Stimulated activated CD8-positive, alpha-beta memory T cell treated with anti-CD3 and anti-CD28 coated beads, Interleukin-12 subunit alpha, Interleukin-12 subunit beta, amount 100 ng/mL, for 24 hours (primary cell): ENCODE measurements around the gene IL2RA.
"Not testable (repeated sequence)": the region's sequence is repeated elsewhere in the genome, so short reads cannot be mapped to it uniquely, and the experiment has no call there.

Source experiments
- DNase-seq: peaks from one replicate; pipeline ENCODE4 v3.0.0-alpha.2; 2020; ENCODE audit errors: extremely low read depth

The IL2RA gene

GRCh38 chr10:6013413-6014192 lies 48.6 kb downstream of the IL2RA start:
- DNase-seq, result no peak

GRCh38 chr10:6012121-6012905 lies 49.9 kb downstream of the IL2RA start:
- no peak for DNase-seq

GRCh38 chr10:6011558-6011957 lies 50.6 kb downstream of the IL2RA start:
- no peak for DNase-seq

- no peak for DNase-seq
Measured at GRCh38 chr10:6010569-6010968, 51.6 kb downstream of the IL2RA start.

GRCh38 chr10:6009961-6010360 lies 52.2 kb downstream of the IL2RA start:
- DNase-seq, result no peak

GRCh38 chr10:6009150-6009549 lies 53.0 kb downstream of the IL2RA start:
- no peak for DNase-seq

- DNase-seq, result no peak
Measured at GRCh38 chr10:6008497-6009142, 53.5 kb downstream of the IL2RA start.

GRCh38 chr10:6006991-6007390 lies 55.2 kb downstream of the IL2RA start:
- no peak for DNase-seq

- DNase-seq, result no peak
Measured at GRCh38 chr10:6006546-6006945, 55.6 kb downstream of the IL2RA start.

- no peak for DNase-seq
Measured at GRCh38 chr10:6005856-6006395, 56.2 kb downstream of the IL2RA start.

- not testable (repeated sequence) for DNase-seq
Measured at GRCh38 chr10:6005161-6005804, 56.9 kb downstream of the IL2RA start.

- no peak for DNase-seq
Measured at GRCh38 chr10:6002809-6003510, 59.2 kb downstream of the IL2RA start.

GRCh38 chr10:5999440-6000165 lies 62.6 kb downstream of the IL2RA start:
- no peak for DNase-seq

GRCh38 chr10:5996696-5997095 lies 65.5 kb downstream of the IL2RA start:
- DNase-seq, result no peak

- no peak for DNase-seq
Measured at GRCh38 chr10:5992398-5992797, 69.8 kb downstream of the IL2RA start.

- no peak for DNase-seq
Measured at GRCh38 chr10:5991708-5992107, 70.5 kb downstream of the IL2RA start.

GRCh38 chr10:5989756-5990155 lies 72.4 kb downstream of the IL2RA start:
- no peak for DNase-seq

- no peak for DNase-seq
Measured at GRCh38 chr10:5988336-5988920, 73.7 kb downstream of the IL2RA start.

GRCh38 chr10:5987747-5988146 lies 74.4 kb downstream of the IL2RA start:
- no peak for DNase-seq

GRCh38 chr10:5985029-5985428 lies 77.1 kb downstream of the IL2RA start:
- no peak for DNase-seq
